HG02852 (cell line): Measurements from ENCODE around the gene GHRL.

Experiments used
- ATAC-seq: cut with Tn5 transposase; IDR thresholded peaks from one replicate; pipeline ENCODE4 v1.9.1; 2021; ENCODE audit warnings: mild to moderate bottlenecking, moderate library complexity; ENCODE audit not compliant: unreplicated experiment

The GHRL gene

GRCh38 chr3:10248184-10248983 is 44.4 kb downstream of the GHRL start, which contains the start of gene TATDN2:
Gene TATDN2, plus strand, starts transcription at chr3:10248459. Its CDS starts 742 bp downstream, at chr3:10249201.
- ATAC-seq, result peak; percentile 96

GRCh38 chr3:10247679-10248183 is 45.0 kb downstream of the GHRL start:
- ATAC-seq, result no peak

- no peak for ATAC-seq
Observed at GRCh38 chr3:10245081-10245712, 47.5 kb downstream of the GHRL start.

GRCh38 chr3:10244009-10244408 is 48.7 kb downstream of the GHRL start:
- ATAC-seq, result no peak

GRCh38 chr3:10242182-10243065 is 50.3 kb downstream of the GHRL start:
- no peak for ATAC-seq

GRCh38 chr3:10240799-10241198 is 51.9 kb downstream of the GHRL start:
- ATAC-seq, result no peak

GRCh38 chr3:10238345-10239183 is 54.2 kb downstream of the GHRL start:
- no peak for ATAC-seq
